MCF 10A (cell line): Measurements from ENCODE around the gene NWD2. TPM values are rescaled to one million over a fixed set of nuclear protein-coding genes. Genes with fewer than 3 reads are reported as not detected.

Experiments used
- BruUV-seq: library from RNA; stranded (reverse); fragments of 400-500 nt; replicated peaks from 2 replicates; lab custom pipeline; 2021; lab: Mats Ljungman, UMichigan
- CTCF ChIA-PET: fragments of 300-600 bp; sonication (Branson Sonifier 250); formaldehyde crosslinking; extraction: SDS; loops from one replicate; lab custom pipeline; 2021; ENCODE audit warnings: antibody characterized with exemption, inconsistent platforms; lab: Yijun Ruan, JAX
- POLR2A ChIA-PET: fragments of 300-600, 350-650 bp; sonication (Branson Sonifier 250); formaldehyde crosslinking; extraction: SDS; loops from one replicate; lab custom pipeline; 2020; ENCODE audit warnings: antibody characterized with exemption, inconsistent platforms; lab: Yijun Ruan, JAX
- DNase-seq: peaks from one replicate; pipeline ENCODE4 v3.0.0-alpha.2; 2018; ENCODE audit not compliant: unreplicated experiment
- H3K27ac Mint-ChIP-seq: one replicate; pipeline ENCODE4 v1.8.0; 2022; ENCODE audit warnings: mild to moderate bottlenecking, low read depth, mixed read lengths; ENCODE audit not compliant: unreplicated experiment
- H3K27me3 Mint-ChIP-seq: one replicate; pipeline ENCODE4 v1.8.0; 2022; ENCODE audit warnings: mixed read lengths; ENCODE audit not compliant: insufficient read depth, unreplicated experiment
- H3K36me3 Mint-ChIP-seq: one replicate; pipeline ENCODE4 v1.8.0; 2022; ENCODE audit warnings: mild to moderate bottlenecking, moderate library complexity, mixed read lengths; ENCODE audit not compliant: insufficient read depth, unreplicated experiment
- H3K4me1 Mint-ChIP-seq: one replicate; pipeline ENCODE4 v1.8.0; 2022; ENCODE audit warnings: mixed read lengths; ENCODE audit not compliant: insufficient read depth, unreplicated experiment
- H3K4me3 Mint-ChIP-seq: one replicate; pipeline ENCODE4 v1.8.0; 2022; ENCODE audit warnings: mild to moderate bottlenecking, moderate library complexity, mixed read lengths; ENCODE audit not compliant: unreplicated experiment
- H3K9me3 Mint-ChIP-seq: one replicate; pipeline ENCODE4 v1.8.0; 2022; ENCODE audit warnings: mixed read lengths; ENCODE audit not compliant: unreplicated experiment
- CTCF ChIP-seq: fragments of 200-600 bp; IDR thresholded peaks from one replicate; pipeline ENCODE4 v1.8.0; 2022; ENCODE audit warnings: antibody characterized with exemption, mild to moderate bottlenecking; ENCODE audit not compliant: unreplicated experiment
- intact Hi-C: fragments of 100-400 bp; cut with micrococcal nuclease; formaldehyde crosslinking; loops from 2 replicates; pipeline ENCODE4 v1.14.1; 2022
- total RNA-seq: library from RNA; stranded (reverse); gene quantifications from 2 replicates; pipeline ENCODE4 v1.2.3, GENCODE V29; 2022

Gene NWD2
- total RNA-seq, 1 experiment from 2014 or later = not detected

DNA sequence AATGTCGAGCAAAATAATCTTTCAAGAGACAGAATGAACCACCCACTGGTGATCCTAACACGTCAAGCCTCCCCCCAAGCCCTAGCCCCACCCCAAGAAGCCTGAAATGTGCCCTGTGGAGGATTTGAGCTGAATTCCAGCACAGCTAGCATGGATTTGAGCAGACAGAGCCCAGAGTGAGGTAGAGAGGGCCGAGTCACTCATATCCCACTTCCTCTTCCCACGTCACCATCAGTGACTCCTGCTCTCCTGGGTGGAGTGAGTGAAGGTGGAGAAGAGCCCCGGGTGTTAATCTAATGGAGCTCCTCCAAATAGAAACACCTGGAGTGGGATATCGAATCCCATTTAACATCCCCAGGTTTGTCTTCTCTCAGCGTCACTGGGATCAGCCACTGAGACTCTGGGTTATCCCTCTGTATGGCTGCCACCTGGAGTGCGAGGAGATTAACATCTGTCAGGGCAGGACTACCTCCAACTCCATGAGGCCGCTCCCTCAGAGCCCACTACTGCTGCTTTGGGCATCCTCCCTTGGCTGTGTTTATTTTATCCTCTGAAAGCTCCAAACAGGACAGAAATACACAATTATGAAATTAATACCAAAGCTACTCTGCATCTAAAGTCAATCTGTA lies 136.6 kb downstream of the NWD2 start:
- TF ChIP-seq CTCF = no peak
- no peak for DNase-seq
- ChIA-PET POLR2A (interaction anchor here (0.5 kb wide), 1 partner anchor 151 kb away, joined by 4 read pairs; no protein-coding TSS in a partner anchor), CTCF (interaction anchor here (0.6 to 1.2 kb wide), 8 partner anchors 8 to 1031 kb away, joined by 3 to 6 read pairs (median 4); no protein-coding TSS in a partner anchor)
- Mint-ChIP-seq H3K4me1 (no peaks in the 10 kb centered on the region), H3K36me3 (no peaks in the 10 kb centered on the region), H3K27me3 (no peaks in the 10 kb centered on the region), H3K9me3 (no peaks in the 10 kb centered on the region), H3K27ac (no peak overlapping the region), H3K4me3 (no peak overlapping the region)
- intact Hi-C loops = no loop called here
- BruUV-seq = no TSS peak

DNA sequence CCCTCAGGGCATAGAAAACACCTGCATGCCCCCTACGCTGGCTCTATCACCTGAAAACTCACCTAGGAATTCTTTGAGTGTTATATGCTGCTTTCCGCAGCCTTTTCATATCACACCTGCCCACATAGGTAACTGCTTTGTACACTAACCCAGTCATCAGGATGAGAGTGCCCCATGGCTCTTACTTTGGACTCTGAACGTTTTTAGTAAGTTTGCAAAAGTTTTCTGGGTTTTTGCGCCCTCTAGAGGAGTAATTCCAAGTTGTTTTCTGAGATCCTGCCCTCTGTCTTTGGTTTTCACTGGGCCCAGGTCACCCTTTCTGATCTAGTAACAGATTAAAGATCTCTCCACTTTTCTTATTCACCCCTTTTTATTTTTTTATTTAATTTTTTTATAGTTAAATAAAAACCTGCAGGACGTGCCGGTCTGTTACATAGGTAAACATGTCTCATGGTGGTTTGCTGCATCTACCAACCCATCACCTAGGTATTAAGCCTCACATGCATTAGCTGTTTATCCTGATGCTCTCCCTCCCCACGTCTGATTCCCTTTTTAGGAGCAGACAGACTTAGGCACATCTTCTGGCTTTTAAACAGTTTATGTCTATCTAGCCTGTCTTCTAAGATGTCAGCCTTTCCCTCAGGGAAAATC lies 139.2 kb downstream of the NWD2 start:
- Mint-ChIP-seq H3K9me3 (no peaks in the 10 kb centered on the region), H3K27ac (no peak overlapping the region), H3K36me3 (no peaks in the 10 kb centered on the region), H3K4me1 (no peaks in the 10 kb centered on the region), H3K27me3 (no peaks in the 10 kb centered on the region), H3K4me3 (no peak overlapping the region)
- POLR2A ChIA-PET = no interaction called here
- DNase-seq = peak; percentile 65
- peak; percentile 66 for TF ChIP-seq CTCF
- CTCF ChIA-PET = interaction anchor here (0.6 to 2.3 kb wide), 21 partner anchors 12 to 1301 kb away, joined by 3 to 9 read pairs (median 4); no protein-coding TSS in a partner anchor
- no TSS peak for BruUV-seq
- intact Hi-C loops = loop anchor here (1.0 to 2.0 kb wide), 2 partner anchors 661 to 969 kb away; no protein-coding TSS in a partner anchor

DNA sequence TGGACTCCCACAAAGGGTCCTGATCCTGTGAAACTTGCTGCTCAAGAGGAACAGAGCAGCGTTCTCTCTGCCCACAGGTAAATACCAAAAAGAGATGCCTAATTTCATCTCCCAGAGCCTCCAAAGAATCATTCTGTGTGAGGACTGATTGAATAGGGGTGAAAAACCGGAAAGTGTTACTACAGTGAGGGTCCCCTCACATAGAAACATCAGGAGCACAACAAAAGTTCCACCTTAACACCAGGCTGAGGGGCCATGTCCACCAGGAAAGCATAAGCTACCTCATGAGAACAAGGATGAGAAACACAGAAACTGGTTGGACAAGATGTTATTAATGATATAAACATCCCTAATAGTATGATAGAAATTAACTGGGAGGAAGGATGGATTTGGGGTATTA lies 140.9 kb downstream of the NWD2 start:
- H3K27me3 Mint-ChIP-seq = no peaks in the 10 kb centered on the region
- BruUV-seq = no TSS peak
- no peaks in the 10 kb centered on the region for H3K4me1 Mint-ChIP-seq
- intact Hi-C loops = no loop called here
- ChIA-PET POLR2A (interaction anchor here (0.7 to 1.8 kb wide), 2 partner anchors 48 to 972 kb away, joined by 3 to 5 read pairs; no protein-coding TSS in a partner anchor), CTCF (interaction anchor here (0.7 to 3.2 kb wide), 12 partner anchors 15 to 1049 kb away, joined by 3 to 14 read pairs (median 4); no protein-coding TSS in a partner anchor)
- DNase-seq = no peak
- no peaks in the 10 kb centered on the region for H3K36me3 Mint-ChIP-seq
- H3K9me3 Mint-ChIP-seq = no peaks in the 10 kb centered on the region
- no peak overlapping the region for H3K4me3 Mint-ChIP-seq
- no peak for TF ChIP-seq CTCF
- no peak overlapping the region for H3K27ac Mint-ChIP-seq
